NOMO-1 treated with dmso at 0.1 percent for 144 hours (cell line): ENCODE results near the gene SLC23A2.
"Not testable (repeated sequence)": the region's sequence is repeated elsewhere in the genome, so short reads cannot be mapped to it uniquely, and the experiment has no call there.

Experiments
- DNase-seq: peaks from one replicate; lab custom pipeline; 2025; ENCODE audit not compliant: unreplicated experiment; lab: John Stamatoyannopoulos, UW

Gene SLC23A2

DNA sequence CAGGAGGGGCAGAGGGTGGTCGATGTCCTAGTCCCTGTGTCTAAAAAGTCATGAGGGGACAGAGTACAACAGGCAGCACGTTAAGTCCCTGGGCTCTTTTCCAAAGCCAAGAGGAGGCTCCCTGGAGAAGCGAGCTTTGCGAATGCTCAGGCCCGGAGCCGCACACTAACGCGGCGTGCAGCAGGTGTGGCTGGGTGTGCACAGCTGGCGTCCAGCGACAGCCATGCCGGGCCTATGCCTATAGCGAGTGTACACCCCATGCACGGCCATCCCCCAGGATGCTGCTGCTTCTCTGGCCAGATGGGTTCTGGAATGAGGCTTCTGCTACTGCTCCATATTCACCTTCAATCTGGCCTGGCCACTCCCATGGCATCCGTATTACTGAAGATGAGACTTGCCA is 148.3 kb downstream of the SLC23A2 start:
- no peak for DNase-seq

DNA sequence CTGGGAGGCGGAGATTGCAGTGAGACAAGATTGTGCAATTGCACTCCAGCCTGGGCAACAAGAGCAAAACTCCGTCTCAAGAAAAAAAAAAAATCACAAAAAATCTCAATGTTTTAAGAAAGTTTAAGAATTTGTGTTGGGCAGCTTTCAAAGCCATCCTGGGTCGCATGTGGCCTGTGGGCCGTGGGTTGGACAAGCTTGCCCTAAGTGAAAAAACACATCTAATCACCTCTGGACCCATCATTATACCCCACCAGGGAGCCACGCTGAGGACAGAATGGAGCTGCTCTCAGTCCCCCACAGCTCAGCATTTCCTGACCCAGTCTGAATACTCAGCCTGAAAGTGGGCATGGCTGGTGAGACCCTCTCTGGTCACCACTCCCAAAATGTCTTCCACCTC is 150.3 kb downstream of the SLC23A2 start:
- no peak for DNase-seq

DNA sequence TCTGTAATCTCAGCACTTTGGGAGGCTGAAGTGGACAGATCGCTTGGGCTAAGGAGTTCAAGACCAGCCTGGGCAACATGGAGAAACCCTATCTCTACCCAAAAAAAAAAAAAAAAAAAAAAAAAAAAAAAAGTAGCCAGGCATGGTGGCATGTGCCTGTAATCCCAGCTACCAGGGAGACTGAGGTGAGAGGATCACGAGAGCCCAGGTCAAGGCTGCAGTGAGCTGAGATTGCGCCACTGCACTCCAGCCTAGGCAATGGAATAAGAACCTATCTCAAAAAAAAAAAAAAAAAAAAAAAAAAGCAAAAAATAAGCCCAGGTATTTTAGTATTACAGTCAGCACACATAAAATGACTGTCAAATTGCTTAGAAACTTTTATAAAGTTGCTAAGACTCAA is 152.5 kb downstream of the SLC23A2 start:
- DNase-seq: not testable (repeated sequence)

DNA sequence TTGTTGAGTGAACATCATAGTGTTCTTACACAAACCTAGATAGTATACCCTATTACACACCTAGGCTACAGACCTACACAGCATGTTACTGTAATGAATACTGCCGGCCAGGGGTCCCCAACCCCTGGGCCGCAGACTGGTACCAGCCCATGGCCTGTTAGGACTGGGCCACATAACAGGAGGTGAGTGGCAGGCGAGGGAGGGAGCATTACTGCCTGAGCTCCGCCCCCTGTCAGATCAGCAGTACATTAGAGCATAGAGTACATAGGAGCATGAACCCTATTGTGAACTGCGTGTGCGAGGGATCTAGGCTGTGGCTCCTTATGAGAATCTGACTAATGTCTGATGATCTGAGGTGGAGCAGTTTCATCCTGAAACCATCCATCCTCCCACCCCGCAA is 153.3 kb downstream of the SLC23A2 start:
- no peak for DNase-seq

DNA sequence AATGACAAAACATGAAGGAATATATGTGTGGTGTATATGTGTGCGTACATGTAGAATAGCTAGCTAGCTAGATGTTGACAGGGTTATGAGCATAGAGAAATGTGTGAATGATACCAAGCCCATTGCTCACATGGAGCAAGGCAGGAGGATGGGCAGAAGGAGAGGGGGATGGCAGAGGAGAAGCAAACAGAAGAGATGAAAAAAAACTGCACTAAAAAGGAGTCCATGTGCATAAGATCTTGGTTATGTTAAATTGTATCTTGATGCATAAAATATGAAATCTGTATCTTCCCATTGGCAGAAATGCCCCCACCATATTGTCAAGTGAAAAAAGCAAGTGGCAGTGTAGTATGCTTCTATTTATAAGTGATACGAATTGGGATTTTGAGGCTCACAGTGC is 154.5 kb downstream of the SLC23A2 start:
- DNase-seq: no peak

DNA sequence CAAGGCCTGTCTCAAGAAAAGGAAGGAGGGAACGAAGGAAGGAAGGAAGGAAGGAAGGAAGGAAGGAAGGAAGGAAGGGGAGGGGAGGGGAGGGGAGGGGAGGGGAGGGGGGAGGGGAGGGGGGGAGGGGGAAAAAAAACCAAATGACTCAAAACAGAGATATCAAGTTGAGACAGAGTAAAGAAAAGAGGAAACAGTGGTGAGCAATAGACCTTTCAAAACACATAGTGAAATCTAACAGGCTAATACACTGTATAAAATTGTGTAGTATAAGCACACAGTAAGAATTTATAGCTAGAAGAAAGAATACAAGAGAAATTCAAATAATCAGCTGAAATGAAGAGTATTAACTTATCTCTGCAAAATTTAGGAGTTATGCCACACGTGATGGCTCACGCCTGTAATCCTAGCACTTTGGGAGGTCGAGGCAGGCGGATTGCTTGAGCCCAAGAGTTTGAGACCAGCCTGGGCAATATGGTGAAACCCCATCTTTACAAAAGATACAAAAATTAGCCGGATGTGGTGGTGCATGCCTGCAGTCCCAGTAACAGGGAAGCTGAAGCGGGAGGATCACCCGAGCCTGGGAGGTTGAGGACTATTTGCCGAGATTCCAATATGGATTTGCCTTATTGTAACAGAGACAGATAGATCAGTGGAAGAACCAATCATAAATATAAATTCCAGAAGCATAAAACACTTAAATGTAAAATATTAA is 156.4 kb downstream of the SLC23A2 start:
- DNase-seq: no peak

DNA sequence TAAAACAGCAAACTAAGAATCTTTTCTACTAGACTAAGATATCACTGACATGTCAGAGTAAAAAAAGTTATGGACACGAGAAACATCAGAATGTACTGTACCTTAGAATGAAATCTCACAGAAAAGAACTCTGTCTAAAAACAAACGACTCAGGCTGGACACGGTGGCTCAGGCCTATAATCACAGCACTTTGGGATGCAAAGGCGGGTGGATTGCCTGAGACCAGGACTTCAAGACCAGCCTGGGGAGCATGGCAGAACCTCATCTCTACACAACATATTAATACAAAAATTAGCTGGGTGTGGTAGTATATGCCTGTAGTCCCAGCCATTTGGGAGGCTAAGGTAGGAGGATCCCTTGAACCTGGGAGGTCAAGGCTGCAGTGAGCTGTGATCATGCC is 157.0 kb downstream of the SLC23A2 start:
- DNase-seq: no peak

DNA sequence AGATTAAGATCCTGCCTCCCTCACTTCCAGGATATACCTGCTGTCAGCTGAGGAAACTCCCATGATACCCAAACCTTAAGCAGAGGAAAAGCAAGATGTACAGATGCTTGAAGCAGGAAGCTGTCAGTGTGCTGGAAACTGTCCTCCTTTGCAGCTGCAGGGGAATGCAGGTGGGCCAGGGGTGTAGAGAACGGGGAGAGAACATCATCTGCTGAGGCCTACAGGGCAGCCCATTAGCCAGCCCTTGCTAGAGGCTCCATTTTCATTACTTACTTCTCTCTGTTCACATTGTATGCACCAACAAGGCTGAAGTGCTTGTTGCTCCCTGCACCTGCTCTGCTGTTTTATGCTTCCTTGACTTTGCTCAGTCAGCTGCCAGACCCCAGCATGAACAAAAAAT is 160.5 kb downstream of the SLC23A2 start:
- DNase-seq: no peak

DNA sequence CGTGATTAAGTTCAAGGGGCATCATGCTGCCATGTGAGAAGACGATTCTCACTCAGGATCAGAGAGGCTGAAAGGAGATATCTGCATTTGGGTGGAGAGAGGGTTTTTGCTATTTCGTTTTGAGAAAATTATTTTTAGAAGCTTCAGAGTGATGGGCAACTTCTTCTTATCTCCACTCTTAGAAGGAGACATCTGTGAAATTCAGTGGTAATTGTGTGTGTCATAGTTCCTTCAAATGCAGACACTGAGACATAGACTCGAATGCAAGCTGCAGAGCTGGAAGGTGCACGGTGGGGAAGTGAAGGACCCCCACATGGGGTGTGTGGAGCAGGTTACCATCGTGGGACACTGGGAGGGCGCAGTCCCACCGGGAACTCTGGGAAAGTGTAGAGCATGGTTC is 162.8 kb downstream of the SLC23A2 start:
- no peak for DNase-seq

DNA sequence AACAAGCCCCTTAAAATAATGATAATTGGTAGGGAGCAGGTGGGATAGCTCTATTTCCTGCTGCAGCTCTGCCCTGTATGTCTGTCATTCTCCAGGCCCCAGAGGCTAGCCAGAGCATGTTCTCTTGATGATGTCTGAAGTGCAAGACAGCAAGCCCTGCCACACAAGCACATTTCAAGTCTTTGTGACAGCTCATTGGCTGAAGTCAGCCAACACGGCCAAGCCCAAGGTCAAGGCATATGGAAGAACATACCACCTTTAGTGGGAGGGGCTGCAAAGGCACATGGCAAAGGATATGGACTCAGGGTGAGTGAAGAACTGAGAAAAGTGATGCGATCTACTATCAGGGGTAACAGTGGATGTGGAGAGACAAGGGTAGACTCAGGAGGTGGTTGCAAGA is 163.6 kb downstream of the SLC23A2 start:
- no peak for DNase-seq

DNA sequence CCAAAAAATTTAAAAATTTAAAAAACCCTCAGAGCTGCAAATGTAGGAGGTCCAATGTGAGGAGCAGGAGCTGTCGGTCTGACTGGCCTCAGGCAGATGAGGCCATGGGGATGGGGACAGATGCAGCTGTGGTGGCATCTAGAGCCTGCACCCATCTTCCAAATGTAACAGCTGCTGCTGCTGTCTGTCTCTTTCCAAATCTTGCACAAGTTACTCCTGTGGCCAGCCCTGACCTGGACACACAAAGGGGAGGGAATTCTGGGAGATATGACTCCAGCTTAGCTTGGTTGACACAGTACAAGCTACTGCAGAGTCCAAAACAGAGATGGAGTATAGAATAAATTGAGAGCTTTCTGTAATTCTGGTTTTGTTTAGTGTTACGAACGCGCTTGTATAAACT is 164.4 kb downstream of the SLC23A2 start:
- no peak for DNase-seq

DNA sequence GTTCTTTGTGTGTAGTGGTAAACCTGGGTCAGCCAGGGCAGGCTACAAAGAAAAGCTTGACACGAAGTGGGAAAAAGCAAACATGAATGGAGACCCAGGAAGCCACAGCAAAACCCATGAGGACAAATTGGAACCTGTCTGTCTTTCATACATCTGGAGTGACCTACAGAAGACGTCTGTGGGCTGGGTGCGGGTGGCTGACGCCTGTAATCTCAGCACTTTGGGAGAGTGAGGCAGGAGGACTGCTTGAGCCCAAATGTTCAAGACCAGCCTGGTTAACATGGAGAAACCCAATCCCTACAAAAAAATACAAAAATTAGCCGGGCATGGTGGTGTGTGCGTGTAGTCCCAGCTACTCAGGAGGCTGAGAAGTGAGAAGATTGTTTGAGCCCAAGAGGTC is 164.8 kb downstream of the SLC23A2 start:
- no peak for DNase-seq

DNA sequence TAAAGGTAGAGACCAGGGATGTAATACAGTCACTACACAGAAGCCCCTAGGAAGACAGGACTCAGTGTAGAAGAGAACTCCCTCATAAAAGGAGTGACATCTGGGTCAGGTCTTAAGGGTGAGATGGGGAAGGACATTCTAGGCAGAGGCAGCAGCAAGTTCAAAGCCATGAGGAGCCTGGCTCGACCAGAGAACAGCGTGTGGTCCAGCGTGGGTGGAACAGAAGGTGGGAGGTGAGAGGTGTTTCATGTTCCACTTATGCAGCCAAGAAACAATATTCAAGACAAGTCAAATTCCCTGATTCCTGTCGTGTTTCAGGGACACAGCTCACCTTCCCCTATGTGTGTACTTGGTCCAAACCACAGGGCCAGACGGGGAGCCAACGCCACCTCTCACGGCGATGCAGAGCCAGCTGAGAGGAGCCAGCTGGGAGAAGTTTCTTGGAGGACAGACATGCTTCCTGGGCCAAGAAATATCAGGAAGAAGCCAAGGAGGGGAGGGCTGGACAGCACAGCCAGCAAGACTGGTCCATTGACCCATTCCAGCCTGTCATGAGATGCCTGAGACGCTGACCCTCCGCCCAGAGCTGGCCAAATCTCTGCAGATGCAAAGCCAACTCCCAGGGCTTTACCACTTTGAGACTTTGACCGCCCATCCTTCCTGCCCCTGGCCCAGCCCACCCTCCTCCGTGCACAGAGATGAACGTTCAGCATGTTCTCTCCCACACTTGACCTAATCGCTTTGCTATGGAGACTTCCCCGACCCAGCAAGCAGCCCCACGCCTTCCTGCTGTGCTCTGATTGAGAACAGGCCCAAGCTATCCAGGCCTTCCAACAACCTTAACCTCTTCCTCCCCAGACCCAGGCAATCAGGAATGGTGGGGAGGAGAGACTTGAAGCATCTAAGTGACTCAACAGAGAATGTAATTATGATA is 165.8 kb downstream of the SLC23A2 start:
- DNase-seq: no peak

DNA sequence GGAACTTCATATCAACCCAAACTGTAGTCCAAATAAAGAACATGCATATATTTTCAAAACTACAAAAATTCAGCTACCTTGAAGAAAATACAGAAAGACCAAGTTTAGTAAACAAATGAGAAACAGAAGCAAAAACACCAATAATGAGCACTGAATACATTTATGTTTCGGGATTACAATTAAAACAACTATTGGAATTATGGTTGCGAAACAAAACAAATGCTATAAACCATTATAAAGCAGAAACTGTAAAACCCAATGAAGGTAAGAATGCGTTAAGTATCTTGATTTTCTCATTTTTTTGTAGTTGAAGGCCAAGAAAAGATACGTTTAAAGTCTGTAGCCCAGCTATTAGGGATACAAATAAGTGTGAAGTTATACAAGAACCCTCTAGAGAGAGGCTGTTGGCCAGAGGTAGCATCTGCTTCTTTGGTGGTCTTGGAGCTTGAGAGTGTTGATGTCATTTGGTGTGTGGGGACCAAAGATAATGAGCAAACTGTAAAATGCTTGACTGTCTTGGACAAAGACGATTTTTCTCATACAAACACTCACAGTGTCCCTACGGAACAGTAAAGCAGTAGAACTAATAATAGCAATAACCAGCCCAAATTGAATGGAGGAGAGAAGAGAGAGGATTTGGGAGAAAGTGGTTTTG is 168.1 kb downstream of the SLC23A2 start:
- no peak for DNase-seq

DNA sequence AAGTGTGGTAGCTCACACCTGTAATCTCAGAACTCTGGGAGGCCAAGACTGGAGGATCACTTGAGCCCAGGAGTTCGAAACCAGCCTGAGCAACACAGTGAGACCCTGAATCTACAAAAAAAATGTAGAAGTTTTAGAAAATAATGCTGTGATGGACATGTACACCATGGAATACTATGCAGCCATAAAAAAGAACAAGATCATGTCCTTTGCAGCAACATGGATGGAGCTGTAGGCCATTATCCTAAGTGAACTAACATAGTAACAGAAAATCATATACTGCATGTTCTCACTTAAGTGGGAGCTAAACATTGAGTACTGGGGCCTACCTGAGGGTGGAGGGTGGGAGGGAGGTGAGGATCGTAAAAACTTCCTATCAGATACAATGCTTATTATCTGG is 168.8 kb downstream of the SLC23A2 start:
- DNase-seq: no peak

DNA sequence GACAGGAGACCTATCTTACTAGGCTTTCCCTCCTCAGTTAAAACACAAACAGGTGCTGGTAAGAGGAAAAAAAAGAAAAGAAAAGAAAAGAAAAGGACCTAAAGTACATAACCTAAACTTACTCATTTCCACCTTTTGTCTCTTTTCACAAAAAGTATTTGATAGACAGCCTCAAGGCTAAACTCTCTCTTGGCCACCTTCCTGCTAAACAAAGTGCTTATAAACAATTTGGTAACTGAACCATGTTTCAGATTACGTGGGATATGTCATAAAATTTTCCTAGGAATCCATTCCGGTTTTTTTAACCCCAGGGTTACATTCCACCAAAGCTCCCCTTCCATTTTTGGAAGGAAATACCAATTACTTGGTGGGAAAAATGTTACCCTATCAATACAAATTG is 170.6 kb downstream of the SLC23A2 start:
- DNase-seq: no peak

DNA sequence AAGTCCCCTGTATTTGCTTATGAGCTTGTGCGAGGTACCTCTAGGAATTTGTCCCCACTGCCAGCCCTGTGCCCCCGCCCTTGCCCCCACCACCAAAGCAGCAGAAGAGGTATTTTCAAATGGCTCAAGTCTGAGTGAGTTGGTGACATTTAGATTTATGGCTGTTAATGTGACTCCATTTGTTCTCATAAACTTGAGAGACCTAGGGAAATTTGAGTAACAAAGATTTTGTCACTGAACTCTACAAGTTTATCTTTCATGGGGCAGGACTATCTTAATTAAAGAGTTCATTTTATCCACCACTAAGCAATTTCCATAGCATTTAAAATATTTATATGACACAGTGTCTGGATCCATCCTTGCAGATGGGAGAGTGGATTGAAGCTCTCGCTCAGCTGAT is 171.1 kb downstream of the SLC23A2 start:
- DNase-seq: no peak

DNA sequence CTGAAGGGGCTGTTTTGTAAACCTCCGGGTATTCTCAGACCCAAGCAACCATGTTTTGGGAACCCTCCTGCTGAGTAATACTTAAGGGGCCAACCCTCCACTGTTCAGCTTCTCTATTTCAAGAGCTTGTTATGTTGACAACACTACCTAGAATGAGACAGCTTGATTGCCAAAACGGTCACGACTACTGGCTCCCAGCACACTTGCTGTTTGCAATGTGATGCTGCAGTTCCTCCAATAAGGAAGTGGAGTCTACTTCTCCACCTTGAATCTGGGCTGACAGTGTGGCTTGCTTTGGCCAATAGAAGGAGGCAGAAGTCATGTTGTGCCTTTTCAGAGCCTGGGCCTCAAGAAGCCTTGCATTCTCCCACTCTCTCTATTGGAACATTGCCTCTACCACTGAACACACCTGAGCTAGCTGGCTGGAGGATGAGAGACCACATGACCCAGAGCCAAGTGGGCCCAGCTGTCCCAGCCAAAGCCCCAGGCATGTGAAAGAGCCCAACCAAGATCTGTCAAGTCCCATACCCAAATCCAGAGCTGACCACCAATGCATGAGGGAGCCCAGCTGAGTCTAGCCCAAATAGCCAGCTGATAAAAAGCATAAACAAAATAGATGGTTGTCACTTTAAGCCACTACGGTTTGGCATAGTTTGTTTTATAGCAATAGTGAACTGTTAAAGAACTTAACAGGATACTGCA is 171.6 kb downstream of the SLC23A2 start:
- peak; percentile 85 for DNase-seq

DNA sequence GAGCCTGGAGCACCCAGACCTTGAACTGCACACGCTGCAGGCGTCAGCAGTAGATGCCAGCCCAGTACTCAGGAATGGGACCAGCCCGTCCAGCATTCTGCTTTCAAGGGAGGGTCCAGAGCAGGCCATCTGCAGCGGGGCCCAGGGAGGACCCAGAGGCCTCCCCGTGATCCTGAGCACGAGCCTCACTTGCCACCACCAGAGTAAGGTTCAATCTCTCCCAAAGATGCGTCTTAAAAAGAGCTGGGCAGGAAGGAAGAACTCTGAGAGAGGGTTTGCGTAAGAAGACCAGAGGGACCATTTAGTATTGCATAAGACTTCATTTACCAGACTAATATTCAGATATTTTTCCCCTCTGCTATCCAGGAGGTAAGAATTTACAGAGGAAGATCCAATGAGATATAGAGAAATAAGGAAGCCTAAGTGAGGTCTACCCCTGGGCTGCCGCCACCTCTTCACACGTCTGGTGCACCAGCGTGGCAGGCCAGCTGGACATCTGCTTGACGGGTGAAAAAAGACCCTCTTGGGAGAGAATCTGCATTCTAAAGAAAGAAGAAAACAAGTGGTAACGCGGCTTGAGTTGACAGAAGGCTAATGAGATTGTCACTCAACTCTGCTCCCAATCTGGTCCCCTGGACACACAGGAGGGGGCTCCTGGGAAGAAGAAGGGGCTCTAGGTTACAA is 172.3 kb downstream of the SLC23A2 start:
- DNase-seq: peak; percentile 37

DNA sequence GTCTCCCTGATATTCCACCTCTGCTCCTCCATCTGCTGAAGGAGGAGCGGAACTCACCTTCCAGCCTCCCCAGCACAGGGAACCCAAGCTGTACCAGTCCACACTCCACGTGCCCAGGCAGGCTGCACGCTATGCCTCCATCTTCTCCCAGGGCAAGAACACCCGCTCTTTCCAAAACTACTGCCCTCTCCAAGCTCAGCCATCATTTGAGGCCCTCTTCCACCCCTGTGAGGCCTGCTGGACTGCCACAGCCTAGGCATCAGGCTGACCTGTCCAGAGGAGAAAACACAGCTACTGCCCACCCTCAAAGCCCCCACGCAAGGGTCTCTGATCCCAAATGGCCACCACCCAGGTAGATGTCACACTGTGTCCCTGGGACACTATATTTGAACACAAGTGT is 179.7 kb downstream of the SLC23A2 start:
- no peak for DNase-seq
